GM15510 (cell line): ENCODE data around the gene CARD14.

ENCODE experiments used
- POLR2A ChIP-seq: IDR thresholded peaks from 3 replicates; pipeline ENCODE4 v1.6.1; 2011; ENCODE audit warnings: borderline replicate concordance; ENCODE audit not compliant: insufficient read length; ENCODE audit errors: extremely low read depth

CARD14 gene

GRCh38 chr17:80169784-80170500, at the start of gene CARD14:
Gene CARD14, plus strand, starts transcription at chr17:80170030. Its CDS starts 11,409 bp downstream, at chr17:80181439.
- TF ChIP-seq POLR2A: no peak

DNA sequence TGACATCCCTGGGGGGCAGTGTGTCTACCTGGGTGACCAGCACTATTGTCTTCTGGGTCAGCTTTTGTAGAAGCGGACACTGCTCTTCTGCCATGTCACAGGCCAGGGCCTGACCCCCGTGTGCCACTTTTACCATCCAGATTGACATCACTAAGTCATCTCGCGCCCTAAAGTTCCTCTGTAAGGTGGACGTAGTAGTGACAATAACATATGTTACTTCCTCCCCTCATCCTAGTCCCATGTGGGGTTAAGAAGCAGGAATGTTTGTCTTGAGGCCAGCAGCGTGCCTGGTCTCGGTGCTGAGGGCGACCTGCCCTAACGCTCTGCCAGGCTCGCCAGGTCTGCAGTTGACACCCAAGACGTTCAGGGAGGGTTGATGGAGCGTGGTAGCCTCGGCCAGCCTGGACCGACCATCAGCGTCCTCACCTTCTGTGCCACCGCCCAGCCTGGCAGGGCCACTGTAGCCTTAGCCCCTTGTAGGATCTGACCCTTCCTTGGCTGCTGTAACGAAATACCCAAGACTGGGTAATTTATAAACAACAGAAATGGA, 47.7 kb upstream of the CARD14 start:
- TF ChIP-seq POLR2A: no peak

GRCh38 chr17:80122926-80123505, 46.8 kb upstream of the CARD14 start:
- no peak for TF ChIP-seq POLR2A

GRCh38 chr17:80123791-80124190, 46.0 kb upstream of the CARD14 start:
- TF ChIP-seq POLR2A: no peak

DNA sequence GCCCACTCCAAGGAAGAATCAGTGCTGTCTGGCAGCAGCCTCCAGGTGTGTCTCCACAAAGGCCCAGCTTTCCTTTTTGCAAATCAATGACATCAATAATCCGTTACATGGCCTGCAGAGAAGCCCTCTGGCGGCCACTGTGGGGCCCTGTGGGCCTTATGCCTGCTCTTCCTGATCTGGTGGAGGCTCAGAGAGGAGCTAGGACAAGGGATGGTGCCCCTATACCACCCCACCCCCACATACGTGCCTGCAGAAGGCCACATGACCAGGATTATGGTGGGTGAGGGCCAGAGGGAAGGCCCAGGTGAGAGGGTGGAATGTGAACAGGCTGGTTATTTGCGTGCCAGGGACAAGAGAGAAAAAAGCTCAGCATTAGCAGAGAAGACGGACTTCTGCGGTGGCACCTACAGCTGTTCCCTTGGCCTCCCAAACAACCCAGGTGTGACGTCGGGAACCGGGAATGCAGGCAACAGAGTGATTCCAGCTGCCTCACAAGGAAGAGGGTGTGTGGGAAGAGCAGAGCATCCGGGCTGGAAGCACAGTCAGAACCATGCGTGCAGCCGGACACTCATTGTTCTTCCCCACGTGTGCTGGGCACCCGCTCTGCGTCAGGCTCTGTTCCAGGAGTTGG, 45.4 kb upstream of the CARD14 start:
- no peak for TF ChIP-seq POLR2A

DNA sequence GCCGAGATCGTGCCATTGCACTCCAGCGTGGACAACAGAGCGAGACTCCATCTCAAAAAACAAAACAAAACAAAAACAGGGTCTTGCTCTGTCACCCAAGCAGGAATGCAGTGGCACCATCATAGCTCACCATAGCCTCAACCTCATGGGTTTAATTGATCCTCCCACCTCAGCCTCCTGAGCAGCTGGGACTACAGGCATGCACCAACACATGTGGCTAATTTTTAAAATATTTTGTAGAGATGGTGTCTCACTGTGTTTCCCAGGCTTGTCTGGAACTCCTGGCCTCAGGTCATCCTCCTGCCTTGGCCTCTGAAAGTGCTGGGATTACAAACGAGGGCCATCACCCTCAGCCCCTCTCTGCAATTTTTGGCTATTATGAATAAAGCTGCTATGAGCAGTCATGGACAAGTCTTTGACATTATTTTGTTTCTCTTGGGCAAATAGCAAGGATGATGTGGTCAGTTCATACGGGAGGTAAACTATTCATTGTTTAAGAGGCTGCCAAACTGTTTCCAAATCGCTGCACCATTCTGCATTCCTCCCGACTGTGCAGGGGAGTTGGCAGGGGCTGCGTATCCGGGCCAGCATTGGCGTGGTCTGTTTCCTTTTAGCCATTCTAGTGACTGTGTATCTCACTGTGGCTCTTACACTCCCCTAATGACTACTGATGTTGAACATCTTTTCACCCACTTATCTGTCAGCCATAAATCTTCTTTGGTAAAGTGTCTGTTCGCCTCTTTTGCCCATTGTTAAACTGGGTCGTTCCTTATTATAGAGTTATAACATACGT, 44.0 kb upstream of the CARD14 start:
- no peak for TF ChIP-seq POLR2A

GRCh38 chr17:80126449-80126715, 43.4 kb upstream of the CARD14 start:
- TF ChIP-seq POLR2A: no peak

DNA sequence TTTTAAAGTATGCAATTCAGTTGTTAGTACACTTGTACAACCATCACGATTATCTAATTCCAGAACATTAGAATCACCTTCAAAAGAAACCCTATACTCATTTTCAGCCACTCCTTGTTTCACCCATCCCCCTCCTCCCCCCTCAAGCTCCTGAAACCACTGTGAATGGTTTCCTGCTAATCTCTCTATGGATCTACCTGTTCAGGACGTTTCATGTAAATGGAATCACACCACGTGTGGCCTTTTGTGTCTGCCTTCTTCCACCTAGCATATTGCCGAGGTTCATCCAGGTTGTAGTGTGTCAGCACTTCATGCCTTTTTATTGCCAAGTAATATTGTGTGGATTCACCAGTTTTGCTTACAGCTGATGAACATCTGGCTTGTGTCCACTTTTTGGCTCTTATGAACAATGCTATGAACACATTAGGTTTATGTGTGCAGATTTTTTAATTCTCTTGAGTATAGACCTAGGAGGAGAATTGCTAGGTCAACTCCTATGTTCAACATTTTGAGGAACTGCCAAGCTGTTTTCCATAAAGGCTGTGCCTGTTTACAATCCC, 40.7 kb upstream of the CARD14 start:
- TF ChIP-seq POLR2A: no peak

DNA sequence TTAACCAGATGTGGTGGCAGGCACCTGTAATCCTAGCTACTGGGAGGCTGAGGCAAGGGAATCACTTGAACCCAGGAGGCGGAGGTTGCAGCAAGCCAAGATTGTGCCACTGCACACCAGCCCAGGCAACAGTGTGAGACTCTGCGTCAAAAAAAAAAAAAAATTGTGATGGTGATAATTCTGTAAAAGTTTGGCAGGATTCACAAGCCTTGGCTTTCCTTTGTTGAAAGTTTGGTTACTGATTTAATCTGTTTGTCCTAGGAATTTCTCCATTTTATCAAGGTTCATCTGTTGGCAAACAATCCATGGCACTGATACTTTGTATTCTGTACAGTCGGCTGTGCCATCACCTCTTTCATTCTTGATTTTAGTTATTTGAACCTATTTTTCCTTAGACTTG, 38.8 kb upstream of the CARD14 start:
- no peak for TF ChIP-seq POLR2A

GRCh38 chr17:80132906-80133625, 36.8 kb upstream of the CARD14 start:
- no peak for TF ChIP-seq POLR2A

GRCh38 chr17:80133626-80133970, 36.2 kb upstream of the CARD14 start:
- TF ChIP-seq POLR2A: no peak

DNA sequence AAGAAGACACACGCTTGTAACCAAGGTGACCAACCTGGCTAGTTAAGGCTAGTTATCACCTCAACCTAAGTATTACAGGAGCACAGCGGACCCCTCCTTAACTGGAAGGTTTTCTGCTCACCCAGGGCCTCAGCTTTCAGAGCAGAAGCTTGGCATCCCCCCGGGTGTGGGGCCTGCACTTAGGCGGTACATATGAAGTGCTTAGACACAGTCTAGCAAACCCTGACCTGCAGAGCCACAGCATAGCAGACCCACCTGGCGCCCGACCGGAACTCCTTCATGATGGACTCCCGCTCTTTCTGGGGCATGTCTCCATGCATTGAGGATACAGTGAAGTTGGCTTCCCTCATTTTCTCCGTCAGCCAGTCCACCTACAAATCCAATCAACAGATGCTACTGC, 32.7 kb upstream of the CARD14 start:
- TF ChIP-seq POLR2A: no peak

DNA sequence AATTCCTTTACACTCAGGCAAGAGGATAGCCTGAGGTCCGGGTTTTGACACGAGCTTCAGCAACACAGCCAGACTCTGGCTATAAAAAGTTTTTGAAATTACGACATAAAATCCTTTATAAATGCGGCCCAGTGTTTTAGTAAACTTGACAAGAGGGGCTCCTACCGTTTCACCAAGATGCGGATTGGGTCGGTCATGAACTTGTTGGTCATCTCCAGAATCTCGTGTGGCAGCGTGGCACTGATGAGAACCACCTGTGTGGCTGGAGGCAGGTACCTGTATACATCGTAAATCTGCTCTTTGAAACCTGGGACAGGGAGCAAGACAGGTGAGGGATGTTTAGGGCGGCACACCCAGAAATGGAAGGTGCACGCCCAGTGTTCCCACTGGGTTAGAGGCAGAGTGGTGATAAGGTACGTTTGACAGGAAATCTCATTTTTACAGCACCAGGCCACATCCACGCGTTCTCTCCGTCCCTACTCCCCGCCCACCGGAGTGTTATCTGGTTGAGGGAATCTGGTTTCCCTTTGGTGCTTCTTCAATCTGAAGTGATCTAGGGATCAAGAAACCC, 30.9 kb upstream of the CARD14 start:
- no peak for TF ChIP-seq POLR2A

DNA sequence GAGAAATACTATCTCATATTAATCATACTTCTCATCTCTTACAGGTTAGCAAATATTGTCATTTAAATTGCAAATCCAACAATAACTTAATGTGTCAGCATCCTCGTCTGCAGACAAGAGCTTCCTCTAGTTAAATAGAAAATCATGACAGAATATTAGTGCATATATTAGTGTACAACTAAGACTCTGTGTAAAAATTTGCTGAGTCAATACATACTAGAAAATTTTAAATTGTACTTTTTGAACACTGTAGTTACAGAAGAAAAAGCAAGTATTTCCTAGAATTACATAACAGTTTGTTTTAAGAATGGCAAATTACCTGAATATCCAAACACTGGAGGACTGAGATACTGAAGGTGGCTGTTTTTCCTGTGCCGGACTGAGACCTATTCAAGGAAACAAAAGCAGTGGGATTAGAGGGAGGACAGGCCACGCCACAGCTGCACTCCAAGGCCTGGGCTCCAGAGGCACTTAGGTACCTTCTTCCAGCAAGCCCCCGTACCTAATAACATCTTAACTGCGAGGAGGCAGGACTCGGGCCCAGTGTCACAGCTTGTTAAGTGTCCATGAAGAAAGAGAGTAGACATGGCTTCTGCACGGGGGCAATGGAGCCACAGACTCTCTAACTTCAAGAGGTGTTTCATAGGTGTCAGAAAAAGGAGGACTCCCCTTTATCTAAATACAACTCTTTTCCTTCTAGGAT, 28.2 kb upstream of the CARD14 start:
- no peak for TF ChIP-seq POLR2A

DNA sequence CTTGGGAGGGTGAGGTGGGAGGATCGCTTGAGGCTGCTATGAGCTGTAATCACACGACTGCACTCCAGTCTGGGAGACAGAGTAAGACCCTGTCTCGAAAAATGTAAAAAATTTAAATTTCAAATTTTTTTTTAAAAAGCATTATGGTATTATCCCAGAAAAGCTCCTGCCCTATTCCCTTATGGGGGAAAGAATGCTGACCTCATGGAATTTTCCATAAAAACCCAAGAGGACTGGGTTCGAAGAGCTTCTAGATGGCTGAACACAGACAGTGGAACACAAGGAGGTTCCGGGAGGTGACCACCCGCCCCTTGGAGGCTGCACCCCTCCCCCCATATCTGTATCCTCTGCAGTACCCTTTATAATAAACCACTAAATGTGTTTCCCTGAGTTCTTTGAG, 26.9 kb upstream of the CARD14 start:
- no peak for TF ChIP-seq POLR2A
